ENCODE data around the gene SRGAP2B.
"Not testable (repeated sequence)": the region's sequence is repeated elsewhere in the genome, so short reads cannot be mapped to it uniquely, and the experiment has no call there.

DNA sequence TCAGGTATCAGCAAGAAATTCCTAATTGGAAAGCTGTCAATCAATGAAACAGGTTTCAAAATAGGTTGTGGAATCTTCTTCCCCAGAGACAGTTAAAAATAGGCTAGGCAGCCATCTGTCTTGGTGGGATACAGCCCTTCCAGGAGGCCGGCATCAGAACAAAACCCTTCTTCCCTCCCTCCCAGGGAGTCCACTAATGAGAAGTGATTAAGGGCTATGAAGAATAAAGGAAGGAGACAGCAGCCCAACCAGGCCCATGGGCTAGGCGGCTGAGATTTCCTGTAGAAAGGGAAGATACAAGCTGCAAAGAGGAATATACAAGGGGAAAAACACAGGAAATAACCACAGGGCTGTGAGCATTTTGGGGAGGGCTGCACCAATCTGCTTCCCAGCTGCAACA is 31.8 kb downstream of the SRGAP2B start:
- not testable (repeated sequence) for TF ChIP-seq POLR2A (IDR thresholded peaks at IDR 0.05)
- TF ChIP-seq, protein P1, sequence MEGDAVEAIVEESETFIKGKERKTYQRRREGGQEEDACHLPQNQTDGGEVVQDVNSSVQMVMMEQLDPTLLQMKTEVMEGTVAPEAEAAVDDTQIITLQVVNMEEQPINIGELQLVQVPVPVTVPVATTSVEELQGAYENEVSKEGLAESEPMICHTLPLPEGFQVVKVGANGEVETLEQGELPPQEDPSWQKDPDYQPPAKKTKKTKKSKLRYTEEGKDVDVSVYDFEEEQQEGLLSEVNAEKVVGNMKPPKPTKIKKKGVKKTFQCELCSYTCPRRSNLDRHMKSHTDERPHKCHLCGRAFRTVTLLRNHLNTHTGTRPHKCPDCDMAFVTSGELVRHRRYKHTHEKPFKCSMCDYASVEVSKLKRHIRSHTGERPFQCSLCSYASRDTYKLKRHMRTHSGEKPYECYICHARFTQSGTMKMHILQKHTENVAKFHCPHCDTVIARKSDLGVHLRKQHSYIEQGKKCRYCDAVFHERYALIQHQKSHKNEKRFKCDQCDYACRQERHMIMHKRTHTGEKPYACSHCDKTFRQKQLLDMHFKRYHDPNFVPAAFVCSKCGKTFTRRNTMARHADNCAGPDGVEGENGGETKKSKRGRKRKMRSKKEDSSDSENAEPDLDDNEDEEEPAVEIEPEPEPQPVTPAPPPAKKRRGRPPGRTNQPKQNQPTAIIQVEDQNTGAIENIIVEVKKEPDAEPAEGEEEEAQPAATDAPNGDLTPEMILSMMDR (IDR thresholded peaks at IDR 0.05) = not testable (repeated sequence)
